Bronchial epithelial cell (primary cell): ENCODE results near the gene ZNF148. TPM values are rescaled to one million over a fixed set of nuclear protein-coding genes. Genes with fewer than 3 reads are reported as not detected.

Experiments used
- DNase-seq: peaks from one replicate; pipeline ENCODE4 v3.0.0-alpha.2; 2010; ENCODE audit warnings: low read depth
- FAIRE-seq: peaks from 2 replicates; lab custom pipeline; 2011; peaks lifted over from hg19 to GRCh38; lab: Jason Lieb, UNC
- H3K27me3 ChIP-seq: 2 replicates; pipeline ENCODE4 v1.5.1; 2011; ENCODE audit warnings: low read length; ENCODE audit not compliant: control insufficient read depth, insufficient read depth
- H3K36me3 ChIP-seq: 2 replicates; pipeline ENCODE4 v1.5.1; 2011; ENCODE audit warnings: low read length; ENCODE audit not compliant: control insufficient read depth, insufficient read depth
- H3K4me3 ChIP-seq: 2 replicates; pipeline ENCODE4 v1.5.1; 2011; ENCODE audit warnings: mild to moderate bottlenecking, low read depth, low read length, control low read depth
- total RNA-seq: library from RNA; depleted of rRNA; stranded (reverse); fragments of >200 nt; gene quantifications from 2 replicates; pipeline ENCODE4 v1.2.1, GENCODE V29; 2014
- TF ChIP-seq, protein P1 (sequence below): IDR thresholded peaks from 2 replicates; pipeline ENCODE4 v1.5.1; 2011; ENCODE audit warnings: mild to moderate bottlenecking, moderate library complexity, low read length, control low read depth, inconsistent platforms; ENCODE audit not compliant: insufficient read depth, severe bottlenecking

Gene ZNF148
- total RNA-seq, 1 donor from 2014 or later: 26.1 TPM

DNA sequence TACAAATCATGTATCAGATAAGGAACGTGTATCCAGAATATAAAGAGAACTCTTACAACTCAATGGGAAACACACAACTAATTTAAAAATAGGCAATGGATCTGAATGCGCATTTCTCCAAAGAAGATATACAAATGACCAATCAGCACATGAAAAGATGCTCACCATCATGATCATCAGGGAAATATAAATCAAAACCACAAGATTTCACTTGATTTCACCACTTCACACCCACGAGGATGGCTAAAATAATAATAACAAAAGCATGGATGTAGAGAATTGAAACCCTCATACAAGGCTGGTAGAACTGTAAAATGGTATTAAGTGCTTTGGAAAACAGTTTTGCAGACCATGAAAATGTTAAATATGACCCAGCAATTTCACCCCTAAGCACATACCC lies 135.9 kb downstream of the ZNF148 start:
- TF ChIP-seq, protein P1, sequence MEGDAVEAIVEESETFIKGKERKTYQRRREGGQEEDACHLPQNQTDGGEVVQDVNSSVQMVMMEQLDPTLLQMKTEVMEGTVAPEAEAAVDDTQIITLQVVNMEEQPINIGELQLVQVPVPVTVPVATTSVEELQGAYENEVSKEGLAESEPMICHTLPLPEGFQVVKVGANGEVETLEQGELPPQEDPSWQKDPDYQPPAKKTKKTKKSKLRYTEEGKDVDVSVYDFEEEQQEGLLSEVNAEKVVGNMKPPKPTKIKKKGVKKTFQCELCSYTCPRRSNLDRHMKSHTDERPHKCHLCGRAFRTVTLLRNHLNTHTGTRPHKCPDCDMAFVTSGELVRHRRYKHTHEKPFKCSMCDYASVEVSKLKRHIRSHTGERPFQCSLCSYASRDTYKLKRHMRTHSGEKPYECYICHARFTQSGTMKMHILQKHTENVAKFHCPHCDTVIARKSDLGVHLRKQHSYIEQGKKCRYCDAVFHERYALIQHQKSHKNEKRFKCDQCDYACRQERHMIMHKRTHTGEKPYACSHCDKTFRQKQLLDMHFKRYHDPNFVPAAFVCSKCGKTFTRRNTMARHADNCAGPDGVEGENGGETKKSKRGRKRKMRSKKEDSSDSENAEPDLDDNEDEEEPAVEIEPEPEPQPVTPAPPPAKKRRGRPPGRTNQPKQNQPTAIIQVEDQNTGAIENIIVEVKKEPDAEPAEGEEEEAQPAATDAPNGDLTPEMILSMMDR: no peak
- H3K27me3 ChIP-seq: no peaks in the 10 kb centered on the region
- DNase-seq (no peak), FAIRE-seq (no peak)
- no peak overlapping the region for H3K4me3 ChIP-seq
- H3K36me3 ChIP-seq: peaks cover 2% of the 10 kb centered on the region

DNA sequence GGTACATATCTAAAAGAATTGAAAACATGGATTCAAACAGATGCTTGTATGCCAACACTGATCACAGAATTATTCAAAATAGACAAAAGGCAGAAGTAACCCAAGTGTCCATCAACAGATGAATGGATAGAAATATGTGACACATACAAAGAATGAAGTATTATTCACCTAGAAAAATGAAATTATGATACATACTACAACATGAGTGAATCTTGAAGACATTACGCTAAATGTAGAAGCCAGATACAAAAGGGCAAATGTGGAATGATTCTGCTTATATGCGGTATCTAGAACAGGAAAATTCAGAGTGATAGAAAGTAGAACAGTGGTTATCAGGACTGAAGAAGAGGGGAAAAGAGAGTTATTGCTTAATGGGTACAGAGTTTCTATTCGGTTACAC lies 136.4 kb downstream of the ZNF148 start:
- FAIRE-seq: no peak
- no peak for DNase-seq
- peaks cover 2% of the 10 kb centered on the region for H3K36me3 ChIP-seq
- no peaks in the 10 kb centered on the region for H3K27me3 ChIP-seq
- H3K4me3 ChIP-seq: no peak overlapping the region
- TF ChIP-seq, protein P1: no peak

DNA sequence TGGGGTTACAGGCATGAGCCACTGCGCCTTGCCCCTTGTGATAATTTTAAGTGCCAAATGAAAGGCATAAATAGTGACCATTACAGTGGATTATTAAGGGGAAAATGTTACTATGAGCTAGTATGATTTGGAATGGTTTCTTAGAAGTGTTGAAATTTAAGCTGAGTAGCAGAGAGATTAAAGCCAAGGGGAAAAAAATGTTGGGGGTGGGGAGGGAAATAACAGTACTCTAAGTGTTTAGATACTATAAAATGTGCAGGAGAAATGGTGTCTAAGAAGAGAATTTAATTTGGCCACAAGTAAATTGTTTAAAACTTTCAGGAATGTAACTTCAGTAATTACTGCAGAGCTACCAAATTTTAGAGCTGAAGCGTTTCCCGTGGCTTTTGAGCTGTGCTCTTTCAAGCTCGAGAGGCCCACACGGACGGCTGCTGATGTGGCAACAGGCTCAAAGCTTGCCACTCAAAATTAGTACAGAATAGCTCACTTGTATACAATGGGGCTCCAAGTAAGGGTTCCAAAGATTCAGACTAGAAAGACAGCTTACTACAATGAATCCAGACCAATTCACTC lies 138.7 kb downstream of the ZNF148 start:
- Histone ChIP-seq H3K27me3 (no peaks in the 10 kb centered on the region), H3K4me3 (no peak overlapping the region), H3K36me3 (peaks cover 2% of the 10 kb centered on the region)
- DNase-seq (no peak), FAIRE-seq (no peak)
- TF ChIP-seq, protein P1: no peak

DNA sequence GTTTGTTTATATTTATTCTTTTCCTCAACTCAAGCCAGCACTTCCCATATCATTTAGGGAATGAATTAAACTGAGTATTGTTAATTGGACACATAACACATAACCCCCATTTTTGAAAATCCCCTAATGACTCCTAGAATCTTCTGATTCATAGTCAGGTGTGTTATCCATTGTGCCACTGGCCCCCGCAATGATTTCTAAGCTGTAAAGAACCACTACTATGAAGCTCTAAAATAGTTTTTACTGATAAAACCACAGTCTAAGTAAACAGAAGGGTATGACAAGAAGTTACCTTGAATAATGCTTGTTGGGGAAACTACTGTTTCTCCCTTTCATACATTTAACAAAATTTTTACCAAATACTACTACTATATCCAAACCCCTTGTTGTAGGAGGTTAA lies 140.3 kb downstream of the ZNF148 start:
- no peak overlapping the region for H3K4me3 ChIP-seq
- FAIRE-seq (no peak), DNase-seq (no peak)
- H3K27me3 ChIP-seq: no peaks in the 10 kb centered on the region
- H3K36me3 ChIP-seq: peaks cover 2% of the 10 kb centered on the region
- TF ChIP-seq, protein P1: no peak

DNA sequence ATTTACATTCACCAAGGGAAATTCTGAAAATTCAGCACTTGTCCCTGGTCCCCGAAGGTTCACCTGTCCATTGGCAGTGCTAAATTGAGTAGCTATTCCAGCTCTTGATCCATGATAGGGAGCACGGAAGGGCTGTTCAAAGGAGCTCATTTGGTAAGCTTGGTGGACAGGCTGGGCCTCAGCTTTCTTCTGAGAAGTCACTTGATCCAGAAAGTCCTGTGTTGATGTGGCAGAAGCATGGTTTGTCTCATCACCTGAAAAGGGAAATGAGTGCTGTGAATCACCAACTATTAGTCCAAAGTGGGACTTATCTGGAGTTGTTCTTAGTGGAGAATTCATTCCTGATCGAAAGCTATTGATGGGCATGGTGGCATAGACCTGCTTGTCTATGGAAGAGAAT lies 142.7 kb downstream of the ZNF148 start:
- Histone ChIP-seq H3K36me3 (peaks cover 2% of the 10 kb centered on the region), H3K27me3 (no peaks in the 10 kb centered on the region), H3K4me3 (no peak overlapping the region)
- TF ChIP-seq, protein P1: no peak
- DNase-seq: peak; percentile 17
- FAIRE-seq: no peak

DNA sequence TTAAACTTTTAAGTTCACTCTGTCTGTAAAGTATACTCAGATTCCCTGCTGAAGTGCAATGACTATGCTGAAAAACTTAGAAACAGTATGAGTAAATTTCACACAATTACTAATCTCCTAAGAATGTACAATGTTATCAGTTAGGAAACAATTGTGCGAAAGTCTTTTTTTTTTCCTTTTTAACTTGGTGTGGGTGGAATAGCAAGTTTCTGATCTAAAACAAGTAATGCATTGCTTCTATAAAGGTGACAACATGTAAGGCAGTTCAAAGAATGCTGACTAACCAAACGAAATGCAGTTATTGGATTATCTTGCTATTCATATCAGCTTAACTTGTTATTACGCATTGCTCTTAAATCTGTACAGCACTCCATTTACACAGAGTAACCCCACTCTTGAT lies 143.2 kb downstream of the ZNF148 start:
- Histone ChIP-seq H3K27me3 (no peaks in the 10 kb centered on the region), H3K36me3 (no peaks in the 10 kb centered on the region), H3K4me3 (no peak overlapping the region)
- FAIRE-seq (no peak), DNase-seq (peak; percentile 88)
- TF ChIP-seq, protein P1: no peak
